C4-2B (cell line): ENCODE measurements around the gene KCTD18.

ENCODE experiments used
- CTCF ChIP-seq: fragments of 450-650 bp; conservative IDR thresholded peaks from 2 replicates; pipeline ENCODE4 v1.5.1; 2017; ENCODE audit warnings: mild to moderate bottlenecking
- ZFX ChIP-seq: fragments of 450-650 bp; IDR thresholded peaks from 2 replicates; pipeline ENCODE4 v1.6.1; 2017

- TF ChIP-seq CTCF, result peak; percentile 71
- TF ChIP-seq ZFX, result no peak
Measured at GRCh38 chr2:200483729-200484198, 26.1 kb downstream of the KCTD18 start.
